Activated CD8-positive, alpha-beta memory T cell treated with anti-CD3 and anti-CD28 coated beads, Interleukin-2, amount 50 U/mL, for 24 hours (primary cell): ENCODE data around the gene CNTRL.
"Not testable (repeated sequence)": the region's sequence is repeated elsewhere in the genome, so short reads cannot be mapped to it uniquely, and the experiment has no call there.

Experiments used
- DNase-seq: peaks from one replicate; pipeline ENCODE4 v3.0.0-alpha.2; 2020; ENCODE audit errors: extremely low read depth

CNTRL gene

GRCh38 chr9:121074370-121075250 is at the start of gene CNTRL:
TSS of gene CNTRL (plus strand) at chr9:121074955. CDS start at chr9:121088327, 13,372 bp downstream.
- DNase-seq, result peak; percentile 82

- DNase-seq, result no peak
Measured at GRCh38 chr9:121026260-121026691, 48.5 kb upstream of the CNTRL start.

- no peak for DNase-seq
Measured at GRCh38 chr9:121026768-121027167, 48.0 kb upstream of the CNTRL start.

- DNase-seq, result not testable (repeated sequence)
Measured at GRCh38 chr9:121028285-121028684, 46.5 kb upstream of the CNTRL start.

- no peak for DNase-seq
Measured at GRCh38 chr9:121029469-121029868, 45.3 kb upstream of the CNTRL start.

- no peak for DNase-seq
Measured at GRCh38 chr9:121034529-121034928, 40.2 kb upstream of the CNTRL start.

- DNase-seq, result not testable (repeated sequence)
Measured at GRCh38 chr9:121035717-121036116, 39.0 kb upstream of the CNTRL start.

- no peak for DNase-seq
Measured at GRCh38 chr9:121038362-121038761, 36.4 kb upstream of the CNTRL start.

- DNase-seq, result no peak
Measured at GRCh38 chr9:121038804-121039203, 36.0 kb upstream of the CNTRL start.

- no peak for DNase-seq
Measured at GRCh38 chr9:121048175-121048574, 26.6 kb upstream of the CNTRL start.

GRCh38 chr9:121048618-121049017 is 26.1 kb upstream of the CNTRL start:
- no peak for DNase-seq

- no peak for DNase-seq
Measured at GRCh38 chr9:121050128-121050988, 24.4 kb upstream of the CNTRL start, which contains the start of gene C5. TSS of gene C5 (minus strand) at chr9:121050275. CDS start at chr9:121050246, 29 bp downstream.

- no peak for DNase-seq
Measured at GRCh38 chr9:121053544-121053943, 21.2 kb upstream of the CNTRL start.

- DNase-seq, result no peak
Measured at GRCh38 chr9:121055642-121056143, 19.1 kb upstream of the CNTRL start.

GRCh38 chr9:121057821-121058220 is 16.9 kb upstream of the CNTRL start:
- DNase-seq, result no peak

GRCh38 chr9:121059513-121059912 is 15.2 kb upstream of the CNTRL start:
- no peak for DNase-seq

GRCh38 chr9:121059998-121060636 is 14.6 kb upstream of the CNTRL start:
- no peak for DNase-seq

GRCh38 chr9:121066850-121067249 is 7.9 kb upstream of the CNTRL start:
- DNase-seq, result no peak

- DNase-seq, result no peak
Measured at GRCh38 chr9:121067640-121068039, 7.1 kb upstream of the CNTRL start.

- no peak for DNase-seq
Measured at GRCh38 chr9:121069396-121069795, 5.4 kb upstream of the CNTRL start.

GRCh38 chr9:121071370-121071755 is 3.4 kb upstream of the CNTRL start:
- DNase-seq, result no peak
